GM12878 (cell line): ENCODE measurements around the gene TK1. TPM values are rescaled to one million over a fixed set of nuclear protein-coding genes. Genes with fewer than 3 reads are reported as not detected.

Experiments used
- ATF2 ChIP-seq: IDR thresholded peaks from 2 replicates; pipeline ENCODE4 v1.6.1; 2012; ENCODE audit warnings: low read length, inconsistent platforms
- CBX5 ChIP-seq: sonication (generic); IDR thresholded peaks from 2 replicates; pipeline ENCODE4 v1.6.1; 2016; ENCODE audit warnings: low read depth, moderate library complexity, mild to moderate bottlenecking, inconsistent platforms
- EED ChIP-seq: sonication (generic); IDR thresholded peaks from 2 replicates; pipeline ENCODE4 v1.6.1; 2016; ENCODE audit warnings: antibody characterized with exemption, low read depth
- ESRRA ChIP-seq: IDR thresholded peaks from 2 replicates; pipeline ENCODE4 v1.6.1; 2012; ENCODE audit warnings: mild to moderate bottlenecking, low read length, improper control_type of control experiment
- IKZF2 ChIP-seq, 2 experiments: fragments of 450-650 bp; IDR thresholded peaks; 2 replicates each; pipeline ENCODE4 v1.6.1; 2017; ENCODE audit warnings: mild to moderate bottlenecking in 2 of 2, moderate library complexity in 2 of 2
- MTA2 ChIP-seq: fragments of 450-650 bp; IDR thresholded peaks from 2 replicates; pipeline ENCODE4 v1.6.1; 2016; ENCODE audit warnings: low read depth, mild to moderate bottlenecking, moderate library complexity
- MYB ChIP-seq: fragments of 150-350 bp; IDR thresholded peaks from 2 replicates; pipeline ENCODE4 v1.6.1; 2014; ENCODE audit warnings: mild to moderate bottlenecking, low read depth, low read length, borderline replicate concordance
- PBX3 ChIP-seq: IDR thresholded peaks from 2 replicates; pipeline ENCODE4 v1.6.1; 2011; ENCODE audit warnings: mild to moderate bottlenecking, low read depth, low read length, moderate library complexity; ENCODE audit not compliant: insufficient replicate concordance
- POU2F2 ChIP-seq: IDR thresholded peaks from 3 replicates; pipeline ENCODE4 v1.6.1; 2011; ENCODE audit warnings: low read depth, mild to moderate bottlenecking, low read length, borderline replicate concordance
- SKIL ChIP-seq: fragments of 450-650 bp; IDR thresholded peaks from 2 replicates; pipeline ENCODE4 v1.6.1; 2017; ENCODE audit warnings: mild to moderate bottlenecking, low read depth, inconsistent platforms; ENCODE audit not compliant: poor library complexity, severe bottlenecking
- SPI1 ChIP-seq: IDR thresholded peaks from 2 replicates; pipeline ENCODE4 v1.6.1; 2011; ENCODE audit warnings: low read depth, mild to moderate bottlenecking, low read length, moderate library complexity, borderline replicate concordance; ENCODE audit not compliant: insufficient read depth
- SRF ChIP-seq, 2 experiments: IDR thresholded peaks; 2 replicates each; pipeline ENCODE4 v1.6.1; 2011; ENCODE audit warnings: low read depth in 2 of 2, low read length in 2 of 2, mild to moderate bottlenecking in 1 of 2, moderate library complexity in 1 of 2
- TBL1XR1 ChIP-seq: IDR thresholded peaks from 2 replicates; pipeline ENCODE4 v1.6.1; 2012; ENCODE audit warnings: low read depth, low read length, improper control_type of control experiment
- YBX1 ChIP-seq: fragments of 450-650 bp; IDR thresholded peaks from 2 replicates; pipeline ENCODE4 v1.6.1; 2016; ENCODE audit warnings: antibody characterized with exemption
- ZNF687 ChIP-seq: fragments of 450-650 bp; IDR thresholded peaks from 2 replicates; pipeline ENCODE4 v1.6.1; 2017; ENCODE audit warnings: mild to moderate bottlenecking, moderate library complexity
- polyA plus RNA-seq, 11 experiments: library from polyadenylated mRNA; depleted of rRNA in 4 of 11; unstranded in 6 of 11; stranded (reverse) in 5 of 11; fragments of >200 nt; fragmentation: Nextera tagmentation in 4 of 11; fragmentation: Illumina TruSeq in 1 of 11; extraction: Ambion mirVana in 4 of 11; extraction: Trizol in 1 of 11; gene quantifications; 1 replicate in 1 of 11; 2 replicates in 10 of 11; pipeline versions ENCODE4 v1.2.1 to v1.2.3, GENCODE V29; 2011 to 2016; ENCODE audit warnings: inconsistent platforms in 2 of 11, missing spikeins in 2 of 11, low read depth in 1 of 11
- total RNA-seq, 4 experiments: library from RNA; depleted of rRNA in 3 of 4; stranded (reverse); fragments of >200 nt in 3 of 4; fragmentation: Illumina TruSeq in 1 of 4; extraction: Trizol in 1 of 4; gene quantifications; 2 replicates each; pipeline versions ENCODE4 v1.2.1 to v1.2.3, GENCODE V29; 2013 to 2021

TK1 gene
- total and polyA plus RNA-seq, 10 of the 15 experiments (the other 5 are each of a cell fraction or from before 2014, with no cell fraction given): 4.6 to 175 (median 77.9) TPM

- TF ChIP-seq PBX3 (no peak), POU2F2 (peak; percentile 22; the same call in 1 of the 3 replicates), MTA2 (no peak), ATF2 (peak; percentile 44; the same call in 1 of the 2 replicates), TBL1XR1 (no peak), SKIL (no peak), EED (peak; percentile 55), CBX5 (no peak), ESRRA (no peak), YBX1 (no peak), SRF (IDR thresholded peaks at IDR 0.05; ENCODE audit: low read depth in 2 of 2, low read length in 2 of 2) (no peak; a peak in 2 of 4 replicates), MYB (no peak), ZNF687 (peak; percentile 77), IKZF2 (IDR thresholded peaks at IDR 0.05) (no peak), SPI1 (no peak)
- TF ChIP-seq, all 136 proteins: peak for 11
These were observed 13.6 kb downstream of the TK1 start (continued) for GRCh38 chr17:78173097-78173715.
